Activated CD8-positive, alpha-beta memory T cell treated with anti-CD3 and anti-CD28 coated beads for 36 hours (primary cell): ENCODE measurements around the gene OTUD7B. TPM values are rescaled to one million over a fixed set of nuclear protein-coding genes. Genes with fewer than 3 reads are reported as not detected.

ENCODE experiments used
- CTCF ChIA-PET: fragments of 350-600 bp; sonication (Branson Sonifier 250); formaldehyde crosslinking; loops from one replicate; lab custom pipeline; 2021; ENCODE audit warnings: antibody characterized with exemption; lab: Charles Lee
- POLR2A ChIA-PET: fragments of 350-600 bp; sonication (Branson Sonifier 250); formaldehyde crosslinking; loops from one replicate; lab custom pipeline; 2021; ENCODE audit warnings: antibody characterized with exemption; lab: Charles Lee
- total RNA-seq, 2 experiments: library from RNA; stranded (reverse); gene quantifications; one replicate each; pipeline ENCODE4 v1.2.3, GENCODE V29; 2021

OTUD7B gene
- total RNA-seq, 2 experiments from 2014 or later: 39.5 to 40.6 TPM

GRCh38 chr1:149931212-149931790, 79.2 kb downstream of the OTUD7B start:
- ChIA-PET CTCF (no interaction called here), POLR2A (interaction anchor here (1.5 kb wide), 1 partner anchor 43 kb away, joined by 3 read pairs; a partner anchor contains a TSS)

DNA sequence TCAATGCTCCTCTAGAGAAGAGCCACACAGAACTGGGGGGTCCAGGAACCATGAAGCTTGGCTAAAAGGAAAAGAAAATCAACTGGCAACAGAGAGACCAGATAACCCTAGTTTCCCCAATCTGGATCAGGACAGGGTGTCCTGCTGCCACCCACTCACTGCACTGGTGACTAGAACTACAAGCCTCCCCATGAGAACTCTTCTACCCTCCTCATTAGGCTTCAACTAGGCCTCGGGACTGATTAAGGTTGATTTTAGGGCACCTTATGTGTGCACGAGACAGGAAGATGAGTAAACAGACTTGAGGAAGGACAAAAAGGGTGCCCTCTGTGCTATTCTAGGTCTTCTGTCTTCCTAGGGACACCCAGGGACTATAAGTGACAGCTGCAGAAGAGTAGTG, 80.7 kb downstream of the OTUD7B start:
- POLR2A ChIA-PET: interaction anchor here (0.8 kb wide), 1 partner anchor 9 kb away, joined by 4 read pairs; no protein-coding TSS in a partner anchor
- CTCF ChIA-PET: no interaction called here

DNA sequence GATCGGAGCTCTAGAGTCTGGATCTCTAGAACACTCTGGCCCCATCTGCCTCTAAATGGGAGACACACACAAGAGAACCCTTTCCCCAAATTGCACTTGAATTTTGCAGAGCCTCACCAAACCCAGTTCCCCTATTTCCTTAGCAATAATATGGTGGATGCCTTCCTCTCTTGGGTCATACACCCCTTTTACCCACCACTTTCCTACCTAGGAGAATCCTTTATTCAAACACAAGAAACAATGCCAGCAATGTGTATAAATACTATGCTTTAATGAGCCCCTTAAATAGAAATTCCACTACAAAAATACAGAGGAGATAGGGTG, 82.2 kb downstream of the OTUD7B start:
- ChIA-PET CTCF (interaction anchor here (1.0 kb wide), 1 partner anchor 40 kb away, joined by 3 read pairs; a partner anchor contains a TSS), POLR2A (interaction anchor here (0.8 to 1.1 kb wide), 3 partner anchors 11 to 41 kb away, joined by 3 to 13 read pairs (median 3); a partner anchor contains a TSS)

- ChIA-PET POLR2A (interaction anchor here (0.6 to 1.1 kb wide), 4 partner anchors 11 to 256 kb away, joined by 3 to 13 read pairs (median 4); a partner anchor contains a TSS), CTCF (interaction anchor here (1.0 kb wide), 1 partner anchor 40 kb away, joined by 3 read pairs; a partner anchor contains a TSS)
Measured at GRCh38 chr1:149927563-149928400, 82.7 kb downstream of the OTUD7B start, which contains the start of gene SF3B4. Gene SF3B4, minus strand, starts transcription at chr1:149927803. Its CDS starts 44 bp downstream, at chr1:149927759.

GRCh38 chr1:149927056-149927562, 83.4 kb downstream of the OTUD7B start:
- ChIA-PET POLR2A (no interaction called here), CTCF (no interaction called here)

- POLR2A ChIA-PET: no interaction called here
- CTCF ChIA-PET: no interaction called here
Measured at GRCh38 chr1:149926296-149926695, 84.2 kb downstream of the OTUD7B start.

DNA sequence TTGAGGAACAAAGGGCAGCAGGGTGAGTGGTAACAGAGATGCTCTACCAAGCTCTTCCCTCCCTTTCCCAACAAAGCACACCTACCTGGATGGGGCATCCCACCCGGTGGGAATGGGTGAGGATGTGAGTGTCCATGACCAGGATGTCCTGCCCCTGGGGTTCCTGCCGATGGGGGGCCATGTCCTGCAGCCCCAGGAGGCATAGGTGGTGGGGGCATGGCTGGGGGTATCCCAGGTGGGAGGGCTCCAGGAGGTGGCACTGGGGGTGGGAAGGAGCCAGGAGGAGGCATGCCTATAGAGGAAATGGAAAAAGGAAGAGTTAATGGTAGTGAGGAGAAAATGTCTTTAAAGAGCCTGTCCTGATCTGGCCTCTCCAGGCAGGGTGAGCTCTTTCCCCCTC, 84.8 kb downstream of the OTUD7B start:
- ChIA-PET POLR2A (no interaction called here), CTCF (no interaction called here)

GRCh38 chr1:149925345-149925744, 85.2 kb downstream of the OTUD7B start:
- POLR2A ChIA-PET: no interaction called here
- CTCF ChIA-PET: no interaction called here

DNA sequence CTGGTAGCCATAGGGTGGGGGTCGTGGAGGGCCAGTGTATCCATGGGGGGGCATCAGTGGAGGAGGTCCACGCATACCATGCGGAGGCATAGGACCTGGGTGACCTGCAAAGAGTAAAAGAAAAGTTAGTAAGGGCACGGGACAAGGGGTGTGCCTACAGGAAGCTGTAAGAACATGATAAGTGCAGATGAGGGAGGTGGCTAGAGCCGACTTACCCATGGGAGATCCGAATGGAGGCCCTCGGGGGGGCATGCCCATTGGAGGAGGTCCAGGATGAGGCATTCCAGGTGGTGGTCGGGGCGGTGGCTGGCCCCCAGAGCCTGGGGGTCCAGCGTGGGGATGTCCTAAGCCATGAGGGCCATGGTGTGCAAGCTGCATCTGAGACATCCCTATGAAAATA, 86.9 kb downstream of the OTUD7B start:
- POLR2A ChIA-PET: no interaction called here
- CTCF ChIA-PET: no interaction called here

GRCh38 chr1:149917571-149918144, 92.9 kb downstream of the OTUD7B start, which contains the start of gene SV2A:
Gene SV2A, minus strand, starts transcription at chr1:149917844. Its CDS starts 4,004 bp downstream, at chr1:149913840.
- ChIA-PET CTCF (no interaction called here), POLR2A (no interaction called here)

- ChIA-PET CTCF (interaction anchor here (1.3 kb wide), 1 partner anchor 270 kb away, joined by 3 read pairs; no protein-coding TSS in a partner anchor), POLR2A (interaction anchor here (1.9 kb wide), 1 partner anchor 30 kb away, joined by 6 read pairs; a partner anchor contains a TSS)
Measured at GRCh38 chr1:149916898-149917252, 93.7 kb downstream of the OTUD7B start.

DNA sequence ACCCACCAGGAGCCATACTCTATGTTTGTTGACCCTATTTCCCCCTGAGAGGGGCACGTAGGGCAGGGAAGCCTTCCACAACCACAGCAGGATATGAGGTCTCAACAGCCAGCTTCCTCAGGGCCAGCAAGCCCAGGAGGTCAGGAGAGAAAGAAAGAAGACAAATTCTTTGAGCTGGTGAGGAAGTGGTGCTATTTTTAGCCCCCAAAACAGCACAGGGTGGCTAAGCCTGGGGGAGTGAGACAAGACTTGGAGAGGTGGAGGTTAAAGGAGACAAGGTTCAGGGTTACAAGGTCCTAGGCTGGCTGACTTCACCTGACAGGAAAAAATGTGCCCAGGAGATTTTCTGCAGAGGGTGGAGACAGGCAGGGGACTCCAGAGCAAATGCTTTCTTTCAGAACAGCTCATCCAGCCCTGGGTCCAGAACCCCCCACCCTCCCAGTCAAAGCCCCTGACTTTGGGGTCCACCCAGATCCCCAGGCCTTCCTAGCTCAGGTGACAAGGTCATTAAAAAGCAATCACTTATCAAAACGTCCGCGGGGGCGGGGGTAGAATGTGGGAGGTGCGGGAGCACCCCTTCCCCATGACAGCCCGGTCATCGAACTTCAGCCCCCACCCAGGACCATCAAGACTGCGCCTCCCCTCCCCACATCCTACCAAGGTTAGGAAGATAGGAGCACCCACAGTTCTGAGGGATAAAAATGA, 94.2 kb downstream of the OTUD7B start:
- ChIA-PET POLR2A (interaction anchor here (1.9 kb wide), 1 partner anchor 29 kb away, joined by 6 read pairs; a partner anchor contains a TSS), CTCF (interaction anchor here (1.3 kb wide), 1 partner anchor 271 kb away, joined by 3 read pairs; no protein-coding TSS in a partner anchor)

DNA sequence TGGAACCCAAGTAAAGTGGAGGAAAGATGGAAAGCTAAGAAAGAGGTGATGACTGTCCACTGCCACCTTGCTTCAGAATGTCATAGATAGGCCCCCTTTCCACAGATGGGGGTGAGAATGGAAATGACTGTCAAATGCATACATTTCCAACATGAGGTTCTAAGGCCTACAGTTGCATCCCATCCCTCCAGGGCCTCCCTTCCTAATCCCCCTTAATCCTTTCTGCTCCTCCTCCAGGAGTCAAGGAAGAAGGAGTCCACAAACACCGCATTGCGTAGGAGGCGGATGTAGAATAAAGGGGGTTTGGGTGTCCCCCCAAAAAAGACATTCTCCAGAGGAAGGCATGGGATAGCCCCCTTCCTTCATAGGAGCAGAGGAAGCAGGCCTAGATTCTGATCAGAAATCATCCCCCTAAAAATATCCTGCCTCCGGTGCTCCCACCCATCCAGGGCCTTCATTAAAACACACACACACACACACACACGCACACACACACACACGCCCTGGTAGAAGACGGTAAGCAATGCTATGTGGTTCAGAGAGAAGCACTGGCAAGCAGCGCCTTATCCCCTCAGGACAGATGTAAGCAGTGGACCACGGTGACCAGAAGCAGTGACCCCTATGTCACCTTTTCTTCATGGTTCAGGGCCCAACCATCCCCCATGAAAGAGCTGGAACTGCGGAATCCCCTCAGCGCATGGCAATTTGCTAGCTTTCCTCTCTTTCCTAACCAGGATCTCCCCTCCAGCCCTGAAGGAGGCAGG, 94.9 kb downstream of the OTUD7B start:
- POLR2A ChIA-PET: interaction anchor here (1.9 kb wide), 1 partner anchor 29 kb away, joined by 6 read pairs; a partner anchor contains a TSS
- CTCF ChIA-PET: interaction anchor here (0.8 to 1.3 kb wide), 2 partner anchors 254 to 271 kb away, joined by 3 read pairs; no protein-coding TSS in a partner anchor

- ChIA-PET CTCF (interaction anchor here (0.8 kb wide), 1 partner anchor 255 kb away, joined by 3 read pairs; no protein-coding TSS in a partner anchor), POLR2A (no interaction called here)
Measured at GRCh38 chr1:149914545-149914944, 96.0 kb downstream of the OTUD7B start.

DNA sequence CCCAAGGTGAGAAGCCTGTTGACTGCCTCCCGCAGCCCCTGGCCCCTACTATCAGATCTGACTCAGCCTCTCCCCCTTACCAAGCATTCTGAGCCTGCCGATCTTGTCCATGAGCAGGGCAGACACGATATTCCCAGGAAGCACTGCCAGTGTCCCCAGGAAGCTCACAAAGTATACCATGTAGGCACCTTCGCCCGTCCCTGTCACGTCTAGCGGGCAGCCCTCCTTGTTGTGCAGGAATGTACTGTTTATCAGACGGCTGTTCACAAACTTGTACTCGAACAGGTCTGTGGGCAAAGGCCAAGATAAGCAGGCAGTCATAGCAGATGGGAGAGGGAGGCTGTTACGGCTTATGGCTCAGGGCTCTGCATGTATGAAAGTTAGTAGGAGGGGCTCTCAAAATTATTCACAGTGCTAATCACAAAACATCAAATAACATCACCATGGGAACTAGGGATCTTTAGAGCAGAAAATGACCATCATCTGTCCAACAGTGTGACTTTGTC, 103.9 kb downstream of the OTUD7B start:
- ChIA-PET CTCF (no interaction called here), POLR2A (interaction anchor here (0.6 kb wide), 1 partner anchor 329 kb away, joined by 3 read pairs; no protein-coding TSS in a partner anchor)

- POLR2A ChIA-PET: no interaction called here
- CTCF ChIA-PET: interaction anchor here (0.6 kb wide), 1 partner anchor 15 kb away, joined by 3 read pairs; no protein-coding TSS in a partner anchor
Measured at GRCh38 chr1:149903836-149904491, 106.6 kb downstream of the OTUD7B start.
